ENCODE measurements around the gene TM4SF4. TPM values are rescaled to one million over a fixed set of nuclear protein-coding genes. Genes with fewer than 3 reads are reported as not detected.

The TM4SF4 gene
- total RNA-seq, 4 donors from 2014 or later = 5.6 TPM; not detected in 3

DNA sequence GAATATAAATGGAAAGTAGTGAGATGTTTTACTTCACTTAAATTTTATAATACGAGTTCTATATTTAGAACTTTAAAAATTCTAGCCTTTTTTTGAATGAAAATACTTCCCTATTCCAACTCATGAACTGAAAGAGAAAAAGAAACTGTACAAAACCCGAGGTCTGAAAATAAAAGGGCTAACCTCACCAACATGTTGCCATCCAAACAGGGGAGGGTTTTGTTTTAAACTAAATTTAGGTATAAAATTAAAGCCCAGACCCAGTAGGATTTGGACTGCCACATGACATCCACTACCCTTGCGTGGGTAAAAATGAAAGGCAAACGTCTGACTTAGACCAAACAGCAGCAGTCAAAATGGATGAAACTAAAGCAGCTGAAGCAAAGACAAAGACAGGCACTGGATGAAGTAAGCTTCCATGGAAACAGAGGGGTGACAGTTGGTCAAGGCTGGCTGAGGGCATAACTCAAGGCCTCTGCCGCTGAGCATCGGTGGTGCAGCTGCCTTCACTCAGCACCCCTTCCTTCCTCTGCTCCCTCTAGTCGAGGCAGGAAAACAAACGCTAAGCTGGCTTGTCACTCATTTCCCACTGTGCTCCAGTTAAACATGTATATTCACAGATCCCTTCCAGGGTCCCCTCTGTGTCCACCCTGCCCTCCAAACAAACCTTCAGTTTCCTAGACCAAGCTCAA lies 58.1 kb downstream of the TM4SF4 start:
- no peaks in the 10 kb centered on the region for H3K36me3 ChIP-seq
- TF ChIP-seq CTCF (IDR thresholded peaks at IDR 0.05) = no peak
- no peak for TF ChIP-seq POLR2A (IDR thresholded peaks at IDR 0.05)
- H3K4me3 ChIP-seq = no peak overlapping the region
- H3K27me3 ChIP-seq = no peaks in the 10 kb centered on the region
- peaks cover 0 to 24% of the 10 kb centered on the region in 2 donors for H3K4me1 ChIP-seq
- H3K9me3 ChIP-seq = no peaks in the 10 kb centered on the region
- H3K27ac ChIP-seq = peak overlapping the region; percentile 53 to 55
- intact Hi-C loops (cut with DNase I; ENCODE audit: low total_unique reads) = loop anchor here (10.0 kb wide), 1 partner anchor 122 kb away; the partner anchor contains the start of gene WWTR1
- no peak for DNase-seq

- Histone ChIP-seq H3K36me3 (no peaks in the 10 kb centered on the region), H3K27me3 (no peaks in the 10 kb centered on the region), H3K27ac (peak overlapping the region; percentile 49 to 73), H3K9me3 (no peaks in the 10 kb centered on the region), H3K4me3 (no peak overlapping the region), H3K4me1 (peaks cover 0 to 24% of the 10 kb centered on the region in 2 donors)
- DNase-seq = no peak
- intact Hi-C loops (cut with DNase I; ENCODE audit: low total_unique reads) = loop anchor here (10.0 kb wide), 1 partner anchor 121 kb away; the partner anchor contains the start of gene WWTR1
- TF ChIP-seq CTCF (IDR thresholded peaks at IDR 0.05) = no peak
- TF ChIP-seq POLR2A (IDR thresholded peaks at IDR 0.05) = no peak
Observed at GRCh38 chr3:149534082-149534481, 59.6 kb downstream of the TM4SF4 start.

- intact Hi-C loops (cut with DNase I; ENCODE audit: low total_unique reads) = loop anchor here (10.0 kb wide), 1 partner anchor 120 kb away; the partner anchor contains the start of gene WWTR1
- no peak for DNase-seq
- Histone ChIP-seq H3K27ac (peak overlapping the region; percentile 49 to 73), H3K36me3 (no peaks in the 10 kb centered on the region), H3K4me1 (peaks cover 0 to 24% of the 10 kb centered on the region in 2 donors), H3K27me3 (no peaks in the 10 kb centered on the region), H3K4me3 (peak overlapping the region in 1 of 2 donors; percentile 3), H3K9me3 (no peaks in the 10 kb centered on the region)
- TF ChIP-seq CTCF (IDR thresholded peaks at IDR 0.05) (no peak), POLR2A (IDR thresholded peaks at IDR 0.05) (no peak)
Observed at GRCh38 chr3:149534671-149535332, 60.3 kb downstream of the TM4SF4 start.

DNA sequence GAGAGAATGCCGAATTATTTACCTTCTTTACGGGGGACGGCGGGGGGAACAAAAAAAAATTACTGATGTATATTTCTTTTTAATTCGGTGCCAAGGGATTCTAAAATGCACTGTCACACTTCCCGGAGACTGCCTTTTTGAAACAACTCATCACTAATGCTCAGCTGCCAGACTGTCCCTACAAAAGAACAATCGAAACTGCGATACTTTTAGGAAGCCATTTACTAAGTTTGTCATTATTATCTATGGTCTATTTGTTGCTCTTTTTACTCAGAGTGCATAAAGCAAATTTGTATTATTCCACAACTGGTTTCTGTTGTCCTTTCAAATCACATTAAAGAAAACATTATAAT lies 60.8 kb downstream of the TM4SF4 start:
- intact Hi-C loops (cut with DNase I; ENCODE audit: low total_unique reads) = loop anchor here (10.0 kb wide), 1 partner anchor 119 kb away; the partner anchor contains the start of gene WWTR1
- H3K9me3 ChIP-seq = no peaks in the 10 kb centered on the region
- no peaks in the 10 kb centered on the region for H3K36me3 ChIP-seq
- TF ChIP-seq POLR2A (IDR thresholded peaks at IDR 0.05) (no peak), CTCF (IDR thresholded peaks at IDR 0.05) (no peak)
- H3K4me1 ChIP-seq = peaks cover 0 to 24% of the 10 kb centered on the region in 2 donors
- no peaks in the 10 kb centered on the region for H3K27me3 ChIP-seq
- H3K27ac ChIP-seq = peak overlapping the region; percentile 49 to 73
- H3K4me3 ChIP-seq = peak overlapping the region in 1 of 2 donors; percentile 3
- DNase-seq = no peak

DNA sequence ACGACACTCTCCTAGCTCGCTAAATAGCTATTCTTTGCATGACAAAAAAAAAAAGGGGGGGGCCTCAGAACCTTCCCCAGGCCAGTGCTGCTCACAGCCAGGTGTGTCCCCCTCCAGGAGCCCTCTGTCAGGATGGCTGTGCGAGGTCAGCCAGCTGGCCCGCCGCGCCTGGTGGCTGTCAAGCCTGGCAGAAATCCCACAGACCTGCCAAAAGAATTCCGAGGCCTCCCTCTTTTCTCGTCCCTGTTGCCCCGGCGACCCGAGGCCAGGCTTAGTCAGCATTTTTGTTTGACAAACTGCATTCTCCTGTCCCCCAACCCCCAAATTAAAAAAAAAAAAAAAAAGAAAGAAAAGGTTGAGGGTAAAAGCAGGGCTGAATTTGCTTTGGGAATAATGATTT lies 61.9 kb downstream of the TM4SF4 start:
- H3K9me3 ChIP-seq = no peaks in the 10 kb centered on the region
- H3K27ac ChIP-seq = peak overlapping the region; percentile 49 to 73
- intact Hi-C loops (cut with DNase I; ENCODE audit: low total_unique reads) = loop anchor here (10.0 kb wide), 1 partner anchor 118 kb away; the partner anchor contains the start of gene WWTR1
- DNase-seq = peak; percentile 48 to 57
- no peak overlapping the region for H3K4me3 ChIP-seq
- TF ChIP-seq POLR2A (IDR thresholded peaks at IDR 0.05) = no peak
- no peak for TF ChIP-seq CTCF (IDR thresholded peaks at IDR 0.05)
- peaks cover 0 to 24% of the 10 kb centered on the region in 2 donors for H3K4me1 ChIP-seq
- H3K36me3 ChIP-seq = no peaks in the 10 kb centered on the region
- no peaks in the 10 kb centered on the region for H3K27me3 ChIP-seq
